Left cardiac atrium (tissue), 4 donors: ENCODE results near the gene CAMSAP3. TPM values are rescaled to one million over a fixed set of nuclear protein-coding genes. Genes with fewer than 3 reads are reported as not detected.

Experiments used
- ATAC-seq, 2 donors: fragments of 200-7000 bp; cut with Tn5 transposase; one replicate each; pipeline ENCODE4 v1.9.1; 2020; ENCODE audit warnings: mild to moderate bottlenecking in 2 of 2, moderate library complexity in 2 of 2
- DNase-seq: peaks from one replicate; pipeline ENCODE4 v3.0.0-alpha.2; 2020
- intact Hi-C, 2 donors: fragments of 100-400 bp; cut with DNase I; formaldehyde crosslinking; loops; one replicate each; pipeline versions ENCODE4 v1.14.1 to v1.15.1; 2022 to 2023
- microRNA-seq, 2 donors: library from miRNA; unstranded; fragments of <30 nt; microRNA quantifications; one replicate each; pipeline ENCODE4 v1.2.0, GENCODE V29; 2020
- total RNA-seq, 2 donors: library from RNA; stranded (reverse); fragmentation: NEBNext Ultra II Directional; extraction: Animal tissue kit (Norgen Biotek cat#: 25700); gene quantifications; one replicate each; pipeline ENCODE4 v1.2.1, GENCODE V29; 2021
- donor health status: DM: no; HTN: yes; CAD: no.
- donor health status: DM: no; HTN: yes; CAD: no; lungs with severe emphysema.
- donor health status: DM: yes; HTN: yes; CAD: no.
- donor health status: Dilated cardiomyopathy.

Gene CAMSAP3
- total RNA-seq, 2 donors from 2014 or later, result 0.73 to 2.0 TPM

- ATAC-seq (no peak), DNase-seq (no peak)
- intact Hi-C loops, result no loop called here
Observed at GRCh38 chr19:7661744-7662538, 66.3 kb downstream of the CAMSAP3 start.

GRCh38 chr19:7662657-7663056, 67.0 kb downstream of the CAMSAP3 start:
- no peak for ATAC-seq
- intact Hi-C loops, result no loop called here
- no peak for DNase-seq

GRCh38 chr19:7663706-7664105, 68.0 kb downstream of the CAMSAP3 start:
- no peak for DNase-seq
- no peak for ATAC-seq
- intact Hi-C loops, result no loop called here

GRCh38 chr19:7665076-7665475, 69.4 kb downstream of the CAMSAP3 start:
- intact Hi-C loops, result no loop called here
- ATAC-seq (no peak), DNase-seq (no peak)

Small RNA genes lying within 50 kb of the gene (microRNA-seq; reads per million reads assigned to microRNA genes)
- 0 reads per million in 2 donors for gene MIR6792

Other genes with a start within 250 kb of the CAMSAP3 start
- gene ARHGEF18, start 246.9 kb upstream of the CAMSAP3 start, total RNA-seq, result 10 to 100 TPM in 1 of 2 donors, 1 to 10 TPM in 1; 9.9 to 11.7 TPM
- 1 to 10 TPM; 1.2 to 2.0 TPM for gene PEX11G, start 106.8 kb upstream of the CAMSAP3 start, total RNA-seq
- gene ZNF358, start 79.8 kb upstream of the CAMSAP3 start, total RNA-seq, result 10 to 100 TPM; 75.3 to 82.4 TPM
- 10 to 100 TPM; 21.2 to 25.0 TPM for gene MCOLN1, start 73.2 kb upstream of the CAMSAP3 start, total RNA-seq
- gene PNPLA6, start 60.1 kb upstream of the CAMSAP3 start, total RNA-seq, result 10 to 100 TPM; 59.2 to 61.7 TPM
- 10 to 100 TPM; 18.1 to 24.1 TPM for gene XAB2, start 33.7 kb downstream of the CAMSAP3 start, total RNA-seq
- 100 to 1,000 TPM; 150 to 152 TPM for gene PET100, start 33.9 kb downstream of the CAMSAP3 start, total RNA-seq
- gene PCP2, start 37.9 kb downstream of the CAMSAP3 start, total RNA-seq, result not detected
- gene STXBP2, start 41.2 kb downstream of the CAMSAP3 start, total RNA-seq, result 10 to 100 TPM; 13.5 to 18.2 TPM
- 1 to 10 TPM; 1.4 to 1.6 TPM for gene RETN, start 73.2 kb downstream of the CAMSAP3 start, total RNA-seq
- 1 to 10 TPM; 1.2 to 1.7 TPM for gene MCEMP1, start 81.2 kb downstream of the CAMSAP3 start, total RNA-seq
- gene TRAPPC5, start 85.0 kb downstream of the CAMSAP3 start, total RNA-seq, result 100 to 1,000 TPM in 1 of 2 donors, 10 to 100 TPM in 1; 82.6 to 108 TPM
- 1 to 10 TPM in 1 of 2 donors, under 1 TPM in 1; 0.31 to 1.7 TPM for gene FCER2, start 106.3 kb downstream of the CAMSAP3 start, total RNA-seq
- gene CLEC4G, start 136.2 kb downstream of the CAMSAP3 start, total RNA-seq, result 1 to 10 TPM; 2.6 to 7.3 TPM
- gene CD209, start 151.7 kb downstream of the CAMSAP3 start, total RNA-seq, result 10 to 100 TPM; 18.3 to 39.5 TPM
- under 1 TPM in 1 of 2 donors, not detected in 1; 0.29 TPM for gene CLEC4M, start 167.4 kb downstream of the CAMSAP3 start, total RNA-seq
- gene EVI5L, start 234.4 kb downstream of the CAMSAP3 start, total RNA-seq, result 10 to 100 TPM; 17.6 to 18.8 TPM